ENCODE data around the gene HES3.

The HES3 gene

GRCh38 chr1:6241887-6242740 is 1.9 kb upstream of the HES3 start:
- H3K4me3 ChIP-seq (ENCODE audit: low read depth, low read length, poor library complexity, severe bottlenecking): no peak overlapping the region
- no peaks in the 10 kb centered on the region for H3K9me2 ChIP-seq (ENCODE audit: low read depth, low read length)
- H3K4me2 ChIP-seq (ENCODE audit: low read length): no peak overlapping the region
- H2AFZ ChIP-seq (ENCODE audit: low read length): no peak overlapping the region
- H3K4me1 ChIP-seq (ENCODE audit: insufficient read depth, low read length, severe bottlenecking): peaks cover 10% of the 10 kb centered on the region
- no peaks in the 10 kb centered on the region for H3K9me3 ChIP-seq (ENCODE audit: low read length)
- no peaks in the 10 kb centered on the region for H4K20me1 ChIP-seq (ENCODE audit: insufficient read depth, low read length)
- TF ChIP-seq CTCF (IDR thresholded peaks at IDR 0.05; ENCODE audit: low read length): no peak
- TF ChIP-seq EZH2 (IDR thresholded peaks at IDR 0.05; ENCODE audit: borderline replicate concordance, low read length): 0 out of 2 replicates have a peak, but pooled peaks have one; percentile 59
- H3K27me3 ChIP-seq (ENCODE audit: insufficient read depth, low read length): peaks cover 14% of the 10 kb centered on the region; the same call in 1 of the 2 replicates
- no peak overlapping the region for H3K9ac ChIP-seq (ENCODE audit: low read length)
- no peaks in the 10 kb centered on the region for H3F3A ChIP-seq (ENCODE audit: insufficient read depth, low read length)
- no peak overlapping the region for H3K27ac ChIP-seq (ENCODE audit: low read depth, low read length, poor library complexity, severe bottlenecking)
- no peaks in the 10 kb centered on the region for H3K36me3 ChIP-seq (ENCODE audit: insufficient read depth, low read length)
- no peaks in the 10 kb centered on the region for H3K79me2 ChIP-seq (ENCODE audit: insufficient read depth, low read length)

- Histone ChIP-seq H3K27ac (ENCODE audit: low read depth, low read length, poor library complexity, severe bottlenecking) (no peak overlapping the region), H3K36me3 (ENCODE audit: insufficient read depth, low read length) (no peaks in the 10 kb centered on the region), H3K4me2 (ENCODE audit: low read length) (no peak overlapping the region), H3K9me3 (ENCODE audit: low read length) (no peaks in the 10 kb centered on the region), H3K4me1 (ENCODE audit: insufficient read depth, low read length, severe bottlenecking) (peaks cover 10% of the 10 kb centered on the region), H3F3A (ENCODE audit: insufficient read depth, low read length) (no peaks in the 10 kb centered on the region), H3K27me3 (ENCODE audit: insufficient read depth, low read length) (peaks cover 18% of the 10 kb centered on the region; the same call in 1 of the 2 replicates), H2AFZ (ENCODE audit: low read length) (no peak overlapping the region), H3K9me2 (ENCODE audit: low read depth, low read length) (no peaks in the 10 kb centered on the region), H4K20me1 (ENCODE audit: insufficient read depth, low read length) (no peaks in the 10 kb centered on the region), H3K9ac (ENCODE audit: low read length) (no peak overlapping the region), H3K79me2 (ENCODE audit: insufficient read depth, low read length) (no peaks in the 10 kb centered on the region), H3K4me3 (ENCODE audit: low read depth, low read length, poor library complexity, severe bottlenecking) (no peak overlapping the region)
- TF ChIP-seq CTCF (IDR thresholded peaks at IDR 0.05; ENCODE audit: low read length) (no peak), EZH2 (IDR thresholded peaks at IDR 0.05; ENCODE audit: borderline replicate concordance, low read length) (no peak)
Measured at GRCh38 chr1:6243053-6243834, 735 bp upstream of the HES3 start.

GRCh38 chr1:6244401-6245049 is 546 bp downstream of the HES3 start:
- Histone ChIP-seq H3K9ac (ENCODE audit: low read length) (no peak overlapping the region), H3K27ac (ENCODE audit: low read depth, low read length, poor library complexity, severe bottlenecking) (no peak overlapping the region), H4K20me1 (ENCODE audit: insufficient read depth, low read length) (no peaks in the 10 kb centered on the region), H3K79me2 (ENCODE audit: insufficient read depth, low read length) (no peaks in the 10 kb centered on the region), H3K9me3 (ENCODE audit: low read length) (no peaks in the 10 kb centered on the region), H2AFZ (ENCODE audit: low read length) (no peak overlapping the region), H3K36me3 (ENCODE audit: insufficient read depth, low read length) (no peaks in the 10 kb centered on the region), H3K4me1 (ENCODE audit: insufficient read depth, low read length, severe bottlenecking) (peaks cover 10% of the 10 kb centered on the region), H3K27me3 (ENCODE audit: insufficient read depth, low read length) (peaks cover 18% of the 10 kb centered on the region; the same call in 1 of the 2 replicates), H3K4me2 (ENCODE audit: low read length) (no peak overlapping the region), H3K9me2 (ENCODE audit: low read depth, low read length) (no peaks in the 10 kb centered on the region), H3F3A (ENCODE audit: insufficient read depth, low read length) (no peaks in the 10 kb centered on the region), H3K4me3 (ENCODE audit: low read depth, low read length, poor library complexity, severe bottlenecking) (no peak overlapping the region)
- no peak for TF ChIP-seq EZH2 (IDR thresholded peaks at IDR 0.05; ENCODE audit: borderline replicate concordance, low read length)
- TF ChIP-seq CTCF (IDR thresholded peaks at IDR 0.05; ENCODE audit: low read length): no peak
